Suprapubic skin (tissue), 4 donors: ENCODE measurements around the gene RUNX1. TPM values are rescaled to one million over a fixed set of nuclear protein-coding genes. Genes with fewer than 3 reads are reported as not detected.

Source experiments
- DNase-seq, 2 donors: peaks; one replicate each; pipeline ENCODE4 v3.0.0-alpha.2; 2019; ENCODE audit warnings: low spot score in 2 of 2
- H3K27ac ChIP-seq: fragments of 200-600 bp; sonication (generic); one replicate; pipeline ENCODE4 v1.5.1; 2019
- H3K27me3 ChIP-seq: fragments of 200-600 bp; sonication (generic); one replicate; pipeline ENCODE4 v1.5.1; 2019
- H3K36me3 ChIP-seq: fragments of 200-600 bp; sonication (generic); one replicate; pipeline ENCODE4 v1.5.1; 2019
- H3K4me1 ChIP-seq: fragments of 200-600 bp; sonication (generic); one replicate; pipeline ENCODE4 v1.5.1; 2019
- H3K4me3 ChIP-seq: fragments of 200-600 bp; sonication (generic); one replicate; pipeline ENCODE4 v1.5.1; 2019; ENCODE audit warnings: mild to moderate bottlenecking
- H3K9me3 ChIP-seq: fragments of 200-600 bp; sonication (generic); one replicate; pipeline ENCODE4 v1.5.1; 2019
- CTCF ChIP-seq, 2 donors: fragments of 200-600 bp in 1 of 2; fragments of 450-650 bp in 1 of 2; sonication (generic) in 1 of 2; IDR thresholded peaks; one replicate each; pipeline ENCODE4 v1.5.1; 2016 to 2019; ENCODE audit warnings: antibody characterized with exemption in 2 of 2, mild to moderate bottlenecking in 1 of 2, moderate library complexity in 1 of 2
- EP300 ChIP-seq: sonication (generic); formaldehyde crosslinking; IDR thresholded peaks from one replicate; pipeline ENCODE4 v1.6.1; 2017; ENCODE audit warnings: antibody characterized with exemption
- POLR2A ChIP-seq, 2 donors: fragments of 450-650 bp; IDR thresholded peaks; one replicate each; pipeline ENCODE4 v1.6.1; 2017; ENCODE audit warnings: antibody characterized with exemption in 2 of 2, mild to moderate bottlenecking in 2 of 2, moderate library complexity in 2 of 2
- POLR2AphosphoS5 ChIP-seq, 3 donors: sonication (generic); formaldehyde crosslinking; IDR thresholded peaks; one replicate each; pipeline ENCODE4 v1.6.1; 2017; ENCODE audit warnings: antibody characterized with exemption in 3 of 3
- WGBS: methylation state at CpG from one replicate; pipeline ENCODE4 v1.1.5; 2018; 5-methylcytosine and 5-hydroxymethylcytosine counted together
- total RNA-seq, 4 donors: library from RNA; depleted of rRNA; stranded (reverse); fragments of >200 nt; gene quantifications; one replicate each; pipeline ENCODE4 v1.1.0, GENCODE V29; 2016

RUNX1 gene
- total RNA-seq, 4 donors from 2014 or later, result 15.4 to 26.7 (median 20.5) TPM

GRCh38 chr21:35010447-35010846 is 38.7 kb downstream of the RUNX1 start:
- DNase-seq, result no peak
- 62% methylated on average over 5 of the region's 5 CpGs for WGBS
- no peaks in the 10 kb centered on the region for H3K27me3 ChIP-seq
- H3K36me3 ChIP-seq, result no peaks in the 10 kb centered on the region
- H3K27ac ChIP-seq, result no peak overlapping the region
- no peak overlapping the region for H3K4me3 ChIP-seq
- H3K4me1 ChIP-seq, result no peaks in the 10 kb centered on the region
- H3K9me3 ChIP-seq, result no peaks in the 10 kb centered on the region
- TF ChIP-seq CTCF (IDR thresholded peaks at IDR 0.05), result no peak

GRCh38 chr21:35007348-35007747 is 41.8 kb downstream of the RUNX1 start:
- Histone ChIP-seq H3K27me3 (no peaks in the 10 kb centered on the region), H3K4me3 (no peak overlapping the region), H3K36me3 (no peaks in the 10 kb centered on the region), H3K27ac (no peak overlapping the region), H3K9me3 (no peaks in the 10 kb centered on the region), H3K4me1 (no peaks in the 10 kb centered on the region)
- TF ChIP-seq EP300 (no peak), CTCF (IDR thresholded peaks at IDR 0.05) (no peak), POLR2AphosphoS5 (IDR thresholded peaks at IDR 0.05) (no peak), POLR2A (IDR thresholded peaks at IDR 0.05) (no peak)
- WGBS, result 87% methylated on average over 4 of the region's 4 CpGs
- DNase-seq, result no peak

GRCh38 chr21:35006771-35007170 is 42.3 kb downstream of the RUNX1 start:
- no peak overlapping the region for H3K4me3 ChIP-seq
- DNase-seq, result no peak
- no peaks in the 10 kb centered on the region for H3K27me3 ChIP-seq
- TF ChIP-seq POLR2AphosphoS5 (IDR thresholded peaks at IDR 0.05), result no peak
- no peak for TF ChIP-seq POLR2A (IDR thresholded peaks at IDR 0.05)
- no peak for TF ChIP-seq EP300
- TF ChIP-seq CTCF (IDR thresholded peaks at IDR 0.05), result no peak
- no peak overlapping the region for H3K27ac ChIP-seq
- WGBS, result 85% methylated on average over 3 of the region's 3 CpGs
- H3K4me1 ChIP-seq, result no peaks in the 10 kb centered on the region
- H3K36me3 ChIP-seq, result no peaks in the 10 kb centered on the region
- H3K9me3 ChIP-seq, result no peaks in the 10 kb centered on the region

- Histone ChIP-seq H3K36me3 (no peaks in the 10 kb centered on the region), H3K27ac (no peak overlapping the region), H3K4me3 (no peak overlapping the region), H3K27me3 (no peaks in the 10 kb centered on the region), H3K9me3 (no peaks in the 10 kb centered on the region), H3K4me1 (no peaks in the 10 kb centered on the region)
- DNase-seq, result no peak
- 97% methylated on average over 3 of the region's 3 CpGs for WGBS
- TF ChIP-seq EP300 (no peak), POLR2A (IDR thresholded peaks at IDR 0.05) (no peak), POLR2AphosphoS5 (IDR thresholded peaks at IDR 0.05) (no peak), CTCF (IDR thresholded peaks at IDR 0.05) (no peak)
These were observed 42.9 kb downstream of the RUNX1 start for GRCh38 chr21:35006248-35006647.

- Histone ChIP-seq H3K4me3 (no peak overlapping the region), H3K27ac (no peak overlapping the region), H3K27me3 (no peaks in the 10 kb centered on the region), H3K36me3 (no peaks in the 10 kb centered on the region), H3K9me3 (no peaks in the 10 kb centered on the region), H3K4me1 (no peaks in the 10 kb centered on the region)
- WGBS, result 89% methylated on average over 6 of the region's 6 CpGs
- no peak for DNase-seq
- TF ChIP-seq POLR2AphosphoS5 (IDR thresholded peaks at IDR 0.05), result no peak
- no peak for TF ChIP-seq POLR2A (IDR thresholded peaks at IDR 0.05)
- no peak for TF ChIP-seq EP300
- no peak for TF ChIP-seq CTCF (IDR thresholded peaks at IDR 0.05)
These were observed 43.4 kb downstream of the RUNX1 start for GRCh38 chr21:35005560-35006224.
